ENCODE data around the gene IQSEC1.

DNA sequence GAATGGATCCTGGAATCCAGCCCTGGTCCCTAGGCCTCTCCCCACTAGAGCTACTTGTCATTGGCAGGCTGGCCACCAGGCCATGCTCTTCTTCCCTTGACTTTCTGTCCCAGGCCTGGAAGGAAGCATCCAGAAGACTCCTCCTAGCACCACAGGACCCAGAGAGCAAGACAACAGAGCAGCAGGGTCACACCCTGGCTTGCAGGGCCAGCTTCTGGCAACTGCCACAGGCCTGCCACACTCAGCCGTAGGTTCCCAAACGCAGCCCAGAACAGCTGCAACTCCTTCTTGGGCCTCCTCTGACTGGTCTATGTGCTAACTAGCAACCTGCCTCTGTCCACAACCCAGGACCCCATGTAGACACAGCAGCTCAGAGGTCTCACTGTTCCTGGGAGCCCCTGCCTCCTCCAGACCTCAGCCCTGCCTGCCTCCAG is 195.1 kb downstream of the IQSEC1 start:
- TF ChIP-seq, protein P1, sequence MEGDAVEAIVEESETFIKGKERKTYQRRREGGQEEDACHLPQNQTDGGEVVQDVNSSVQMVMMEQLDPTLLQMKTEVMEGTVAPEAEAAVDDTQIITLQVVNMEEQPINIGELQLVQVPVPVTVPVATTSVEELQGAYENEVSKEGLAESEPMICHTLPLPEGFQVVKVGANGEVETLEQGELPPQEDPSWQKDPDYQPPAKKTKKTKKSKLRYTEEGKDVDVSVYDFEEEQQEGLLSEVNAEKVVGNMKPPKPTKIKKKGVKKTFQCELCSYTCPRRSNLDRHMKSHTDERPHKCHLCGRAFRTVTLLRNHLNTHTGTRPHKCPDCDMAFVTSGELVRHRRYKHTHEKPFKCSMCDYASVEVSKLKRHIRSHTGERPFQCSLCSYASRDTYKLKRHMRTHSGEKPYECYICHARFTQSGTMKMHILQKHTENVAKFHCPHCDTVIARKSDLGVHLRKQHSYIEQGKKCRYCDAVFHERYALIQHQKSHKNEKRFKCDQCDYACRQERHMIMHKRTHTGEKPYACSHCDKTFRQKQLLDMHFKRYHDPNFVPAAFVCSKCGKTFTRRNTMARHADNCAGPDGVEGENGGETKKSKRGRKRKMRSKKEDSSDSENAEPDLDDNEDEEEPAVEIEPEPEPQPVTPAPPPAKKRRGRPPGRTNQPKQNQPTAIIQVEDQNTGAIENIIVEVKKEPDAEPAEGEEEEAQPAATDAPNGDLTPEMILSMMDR (IDR thresholded peaks at IDR 0.05; ENCODE audit: insufficient read depth, low read depth, low read length), result no peak
- TF ChIP-seq EZH2 (IDR thresholded peaks at IDR 0.05; ENCODE audit: insufficient read depth, low read length), result no peak
